ENCODE data around the gene RGR.

RGR gene

GRCh38 chr10:84308021-84308420 lies 63.2 kb downstream of the RGR start:
- Histone ChIP-seq H3K4me3 (IDR thresholded peaks at IDR 0.05; ENCODE audit: insufficient read depth, low read depth, low read length) (no peak overlapping the region), H3K36me3 (ENCODE audit: insufficient read depth) (no peaks in the 10 kb centered on the region), H2AFZ (ENCODE audit: low read depth) (no peak overlapping the region), H3K4me1 (ENCODE audit: low read depth, poor library complexity, severe bottlenecking) (peaks cover 10% of the 10 kb centered on the region), H3K9ac (no peak overlapping the region), H3K27ac (no peak overlapping the region), H3K79me2 (ENCODE audit: insufficient read depth, low read depth) (no peaks in the 10 kb centered on the region), H3K27me3 (ENCODE audit: insufficient read depth, low read depth) (no peaks in the 10 kb centered on the region), H4K20me1 (ENCODE audit: insufficient read depth) (no peaks in the 10 kb centered on the region), H3K4me2 (no peak overlapping the region)
- TF ChIP-seq, protein P1, sequence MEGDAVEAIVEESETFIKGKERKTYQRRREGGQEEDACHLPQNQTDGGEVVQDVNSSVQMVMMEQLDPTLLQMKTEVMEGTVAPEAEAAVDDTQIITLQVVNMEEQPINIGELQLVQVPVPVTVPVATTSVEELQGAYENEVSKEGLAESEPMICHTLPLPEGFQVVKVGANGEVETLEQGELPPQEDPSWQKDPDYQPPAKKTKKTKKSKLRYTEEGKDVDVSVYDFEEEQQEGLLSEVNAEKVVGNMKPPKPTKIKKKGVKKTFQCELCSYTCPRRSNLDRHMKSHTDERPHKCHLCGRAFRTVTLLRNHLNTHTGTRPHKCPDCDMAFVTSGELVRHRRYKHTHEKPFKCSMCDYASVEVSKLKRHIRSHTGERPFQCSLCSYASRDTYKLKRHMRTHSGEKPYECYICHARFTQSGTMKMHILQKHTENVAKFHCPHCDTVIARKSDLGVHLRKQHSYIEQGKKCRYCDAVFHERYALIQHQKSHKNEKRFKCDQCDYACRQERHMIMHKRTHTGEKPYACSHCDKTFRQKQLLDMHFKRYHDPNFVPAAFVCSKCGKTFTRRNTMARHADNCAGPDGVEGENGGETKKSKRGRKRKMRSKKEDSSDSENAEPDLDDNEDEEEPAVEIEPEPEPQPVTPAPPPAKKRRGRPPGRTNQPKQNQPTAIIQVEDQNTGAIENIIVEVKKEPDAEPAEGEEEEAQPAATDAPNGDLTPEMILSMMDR (conservative IDR thresholded peaks at IDR 0.05; ENCODE audit: low read depth, low read length), result no peak

- Histone ChIP-seq H4K20me1 (ENCODE audit: insufficient read depth) (no peaks in the 10 kb centered on the region), H3K4me2 (no peak overlapping the region), H3K27me3 (ENCODE audit: insufficient read depth, low read depth) (no peaks in the 10 kb centered on the region), H3K4me3 (IDR thresholded peaks at IDR 0.05; ENCODE audit: insufficient read depth, low read depth, low read length) (no peak overlapping the region), H3K36me3 (ENCODE audit: insufficient read depth) (no peaks in the 10 kb centered on the region), H3K27ac (no peak overlapping the region), H3K4me1 (ENCODE audit: low read depth, poor library complexity, severe bottlenecking) (peaks cover 10% of the 10 kb centered on the region), H2AFZ (ENCODE audit: low read depth) (no peak overlapping the region), H3K9ac (no peak overlapping the region), H3K79me2 (ENCODE audit: insufficient read depth, low read depth) (no peaks in the 10 kb centered on the region)
- TF ChIP-seq, protein P1 (conservative IDR thresholded peaks at IDR 0.05; ENCODE audit: low read depth, low read length), result no peak
These were observed 63.8 kb downstream of the RGR start for GRCh38 chr10:84308481-84309304.
